Nephron progenitor cell (in vitro differentiated cells): ENCODE measurements around the gene LYSMD2.

Source experiments
- DNase-seq: peaks from one replicate; pipeline ENCODE4 v3.0.0; 2021
- H3K27ac Mint-ChIP-seq: 2 replicates; pipeline ENCODE4 v1.8.0; 2021; ENCODE audit warnings: mild to moderate bottlenecking, moderate library complexity, mixed read lengths
- H3K27me3 Mint-ChIP-seq: 2 replicates; pipeline ENCODE4 v1.8.0; 2021; ENCODE audit warnings: mild to moderate bottlenecking, low read depth, mixed read lengths; ENCODE audit not compliant: poor library complexity
- H3K36me3 Mint-ChIP-seq: 2 replicates; pipeline ENCODE4 v1.8.0; 2021; ENCODE audit warnings: low read depth, mixed read lengths
- H3K4me1 Mint-ChIP-seq: 2 replicates; pipeline ENCODE4 v1.8.0; 2021; ENCODE audit warnings: mixed read lengths
- H3K4me3 Mint-ChIP-seq: 2 replicates; pipeline ENCODE4 v1.8.0; 2021; ENCODE audit warnings: mild to moderate bottlenecking, moderate library complexity, mixed read lengths
- H3K9me3 Mint-ChIP-seq: 2 replicates; pipeline ENCODE4 v1.8.0; 2021; ENCODE audit warnings: mild to moderate bottlenecking, moderate library complexity, mixed read lengths
- CTCF ChIP-seq: fragments of 200-600 bp; sonication (generic); IDR thresholded peaks from 2 replicates; pipeline ENCODE4 v1.5.0; 2021; ENCODE audit warnings: antibody characterized with exemption

The LYSMD2 gene

GRCh38 chr15:51751697-51752683, 14.5 kb upstream of the LYSMD2 start:
- Mint-ChIP-seq H3K27ac (no peak overlapping the region), H3K36me3 (no peaks in the 10 kb centered on the region), H3K4me1 (peaks cover 14% of the 10 kb centered on the region), H3K27me3 (peaks cover 84% of the 10 kb centered on the region), H3K4me3 (peak overlapping the region; percentile 89), H3K9me3 (no peaks in the 10 kb centered on the region)
- no peak for TF ChIP-seq CTCF
- peak; percentile 47 for DNase-seq

GRCh38 chr15:51750792-51751696, 13.6 kb upstream of the LYSMD2 start, which contains the start of gene TMOD2:
Gene TMOD2, plus strand, starts transcription at chr15:51751597. Its CDS starts 14,845 bp downstream, at chr15:51766442.
- no peak within 1 kb of the TSS for H3K27ac Mint-ChIP-seq
- no peaks in the 10 kb centered on the region for H3K9me3 Mint-ChIP-seq
- peak within 1 kb of the TSS; percentile 89 for H3K4me3 Mint-ChIP-seq
- H3K27me3 Mint-ChIP-seq: peaks cover 84% of the 10 kb centered on the region
- H3K4me1 Mint-ChIP-seq: peaks cover 14% of the 10 kb centered on the region
- peak; percentile 69 for DNase-seq
- no peaks in the 10 kb centered on the region for H3K36me3 Mint-ChIP-seq
- no peak for TF ChIP-seq CTCF

- no peak for TF ChIP-seq CTCF
- H3K9me3 Mint-ChIP-seq: no peaks in the 10 kb centered on the region
- no peaks in the 10 kb centered on the region for H3K36me3 Mint-ChIP-seq
- peaks cover 14% of the 10 kb centered on the region for H3K4me1 Mint-ChIP-seq
- H3K27me3 Mint-ChIP-seq: peaks cover 84% of the 10 kb centered on the region
- no peak overlapping the region for H3K27ac Mint-ChIP-seq
- DNase-seq: no peak
- peak overlapping the region; percentile 83 for H3K4me3 Mint-ChIP-seq
Measured at GRCh38 chr15:51750186-51750585, 12.7 kb upstream of the LYSMD2 start.

- H3K4me1 Mint-ChIP-seq: peaks cover 14% of the 10 kb centered on the region
- peaks cover 84% of the 10 kb centered on the region for H3K27me3 Mint-ChIP-seq
- H3K27ac Mint-ChIP-seq: no peak overlapping the region
- H3K9me3 Mint-ChIP-seq: no peaks in the 10 kb centered on the region
- no peaks in the 10 kb centered on the region for H3K36me3 Mint-ChIP-seq
- no peak overlapping the region for H3K4me3 Mint-ChIP-seq
- DNase-seq: no peak
- no peak for TF ChIP-seq CTCF
Measured at GRCh38 chr15:51749307-51749706, 11.9 kb upstream of the LYSMD2 start.

GRCh38 chr15:51739061-51739712, 1.7 kb upstream of the LYSMD2 start:
- no peak for TF ChIP-seq CTCF
- Mint-ChIP-seq H3K9me3 (no peaks in the 10 kb centered on the region), H3K4me3 (peak overlapping the region; percentile 77), H3K36me3 (no peaks in the 10 kb centered on the region), H3K27me3 (peaks cover 81% of the 10 kb centered on the region), H3K4me1 (peaks cover 8% of the 10 kb centered on the region), H3K27ac (no peak overlapping the region)
- no peak for DNase-seq
